HG02588 (cell line): Measurements from ENCODE around the gene NEXMIF.
A peak's percentile ranks its signal among the peaks of the same experiment; 100 is the strongest.
"Not testable (repeated sequence)": the region's sequence is repeated elsewhere in the genome, so short reads cannot be mapped to it uniquely, and the experiment has no call there.

Experiments
- ATAC-seq: cut with Tn5 transposase; IDR thresholded peaks from one replicate; pipeline ENCODE4 v1.9.1; 2021; ENCODE audit warnings: mild to moderate bottlenecking, moderate library complexity; ENCODE audit not compliant: unreplicated experiment

NEXMIF gene

GRCh38 chrX:74925225-74926088 lies at the start of gene NEXMIF:
Gene NEXMIF (minus strand): TSS chrX:74925452.
- ATAC-seq, result peak; percentile 59

- not testable (repeated sequence) for ATAC-seq
Observed at GRCh38 chrX:74961962-74962361, 36.7 kb upstream of the NEXMIF start.

DNA sequence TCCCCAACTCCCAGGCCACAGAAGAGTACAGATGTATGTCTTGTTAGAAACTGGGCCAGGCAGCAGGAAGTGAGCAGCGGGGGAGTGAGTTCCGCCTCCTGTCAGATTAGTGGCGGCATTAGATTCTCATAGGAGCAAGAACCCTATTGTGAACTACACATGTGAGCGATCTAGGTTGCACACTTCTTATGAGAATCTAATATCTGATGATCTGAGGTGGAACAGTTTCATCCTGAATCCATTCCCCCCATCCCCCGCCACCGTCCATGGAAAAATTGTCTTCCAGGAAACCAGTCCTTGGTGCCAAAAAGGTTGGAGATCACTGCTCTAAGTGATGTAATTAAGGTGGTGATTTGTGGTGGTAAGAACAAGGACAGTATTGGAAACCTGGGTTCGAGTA lies 24.5 kb upstream of the NEXMIF start:
- no peak for ATAC-seq

DNA sequence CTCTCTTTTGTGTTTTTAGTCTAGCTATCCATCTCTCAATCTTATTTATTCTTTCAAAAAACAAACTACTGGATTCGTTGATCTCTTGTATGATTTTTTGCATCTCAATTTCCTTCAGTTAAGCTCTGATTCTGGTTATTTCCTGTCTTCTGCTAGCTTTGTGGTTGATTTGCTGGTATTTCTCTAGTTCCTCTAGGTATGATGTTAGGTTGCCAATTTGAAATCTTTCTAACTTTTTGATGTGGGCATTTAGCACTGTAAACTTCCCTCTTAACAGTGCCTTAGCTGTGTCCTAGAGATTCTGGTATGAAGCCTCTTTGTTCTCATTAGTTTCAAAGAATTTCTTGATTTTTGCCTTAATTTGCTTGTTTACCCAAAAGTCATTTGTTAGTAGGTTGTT lies 15.2 kb upstream of the NEXMIF start:
- no peak for ATAC-seq

GRCh38 chrX:74931214-74931613 lies 6.0 kb upstream of the NEXMIF start:
- ATAC-seq, result no peak

DNA sequence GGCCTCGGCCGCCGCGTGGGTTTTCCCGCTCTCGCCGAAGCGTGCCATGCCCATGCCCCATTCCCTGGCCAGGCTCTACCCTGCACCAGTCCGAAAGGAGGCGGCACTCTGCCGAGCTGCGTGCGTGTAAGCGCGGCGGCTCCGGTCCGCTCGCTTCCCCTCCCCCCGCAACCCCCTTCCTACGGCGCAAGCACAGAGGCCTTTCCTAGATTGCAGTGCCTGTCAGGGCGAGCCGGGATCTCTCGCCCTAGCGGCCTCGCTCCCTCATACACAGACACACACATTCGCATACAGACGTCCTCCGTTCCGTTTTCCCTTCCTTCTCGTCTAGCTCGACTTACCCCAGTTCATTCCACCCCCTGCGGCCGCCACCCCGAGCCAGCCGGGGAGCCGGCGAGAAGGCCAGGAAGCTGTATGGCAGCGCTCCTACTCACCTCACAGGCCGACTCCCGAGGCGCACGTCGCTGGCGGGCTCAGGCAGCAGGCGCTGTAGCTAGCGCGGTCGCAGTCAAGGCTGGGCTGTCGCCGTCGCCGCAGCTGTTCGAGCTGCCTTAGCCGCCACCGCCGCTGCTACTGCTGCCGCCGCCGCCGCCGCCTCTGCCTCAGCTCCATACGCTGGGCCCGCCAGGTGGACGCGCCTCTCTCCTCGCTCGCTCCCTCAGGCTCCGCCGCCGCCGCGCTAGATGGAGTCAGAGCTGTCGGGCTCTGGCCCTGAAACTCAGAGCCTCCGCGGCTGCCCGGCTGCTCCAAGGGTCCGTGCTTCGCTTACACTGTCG lies 615 bp downstream of the NEXMIF start:
- peak; percentile 43 for ATAC-seq

GRCh38 chrX:74923942-74924448 lies 1.3 kb downstream of the NEXMIF start:
- no peak for ATAC-seq

GRCh38 chrX:74922922-74923543 lies 2.2 kb downstream of the NEXMIF start:
- ATAC-seq, result peak; percentile 67

DNA sequence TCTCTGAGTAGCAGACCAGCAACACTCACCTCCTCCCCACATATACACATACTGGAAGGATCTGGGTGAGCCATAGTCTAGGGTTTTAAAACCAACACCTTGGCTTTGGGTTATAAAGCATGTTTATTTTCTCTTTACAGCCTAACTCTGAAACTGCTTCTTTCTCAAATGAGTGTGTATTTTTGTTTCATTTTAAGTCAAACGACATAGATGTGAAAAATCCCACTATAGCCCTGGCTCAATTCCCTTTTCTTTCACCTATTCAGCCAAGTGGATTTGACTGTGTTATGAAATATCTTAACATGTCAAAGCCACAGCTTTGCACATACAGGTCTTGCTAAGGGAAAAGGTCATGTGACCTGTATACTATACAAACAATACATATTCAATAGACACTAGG lies 13.8 kb downstream of the NEXMIF start:
- peak; percentile 71 for ATAC-seq

DNA sequence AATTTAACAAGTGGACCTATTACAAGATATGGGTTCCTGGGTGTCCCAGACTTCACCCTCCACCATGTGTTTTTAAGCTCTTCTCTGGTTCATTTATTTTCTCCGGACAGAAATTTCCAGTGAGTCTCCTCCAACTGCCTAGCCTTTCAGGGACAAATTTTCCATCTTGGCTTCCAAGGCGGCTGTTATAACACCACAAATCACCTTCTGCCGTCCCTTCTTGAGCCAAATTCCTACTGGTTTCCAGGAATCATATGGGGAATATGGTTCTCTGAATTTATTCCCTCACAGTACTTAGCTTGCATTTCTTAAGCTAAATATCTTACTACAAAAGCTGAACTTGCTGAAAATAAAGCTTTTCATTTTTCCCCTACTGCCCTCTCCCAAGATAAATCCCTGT lies 18.8 kb downstream of the NEXMIF start:
- ATAC-seq, result no peak

GRCh38 chrX:74902806-74903205 lies 22.4 kb downstream of the NEXMIF start:
- ATAC-seq, result no peak

- ATAC-seq, result no peak
Observed at GRCh38 chrX:74892561-74892960, 32.7 kb downstream of the NEXMIF start.

GRCh38 chrX:74890676-74891430 lies 34.4 kb downstream of the NEXMIF start:
- ATAC-seq, result peak; percentile 94

GRCh38 chrX:74882383-74882782 lies 42.9 kb downstream of the NEXMIF start:
- ATAC-seq, result not testable (repeated sequence)

- no peak for ATAC-seq
Observed at GRCh38 chrX:74865725-74866124, 59.5 kb downstream of the NEXMIF start.

- no peak for ATAC-seq
Observed at GRCh38 chrX:74853255-74853654, 72.0 kb downstream of the NEXMIF start.

GRCh38 chrX:74835566-74835965 lies 89.7 kb downstream of the NEXMIF start:
- ATAC-seq, result no peak

DNA sequence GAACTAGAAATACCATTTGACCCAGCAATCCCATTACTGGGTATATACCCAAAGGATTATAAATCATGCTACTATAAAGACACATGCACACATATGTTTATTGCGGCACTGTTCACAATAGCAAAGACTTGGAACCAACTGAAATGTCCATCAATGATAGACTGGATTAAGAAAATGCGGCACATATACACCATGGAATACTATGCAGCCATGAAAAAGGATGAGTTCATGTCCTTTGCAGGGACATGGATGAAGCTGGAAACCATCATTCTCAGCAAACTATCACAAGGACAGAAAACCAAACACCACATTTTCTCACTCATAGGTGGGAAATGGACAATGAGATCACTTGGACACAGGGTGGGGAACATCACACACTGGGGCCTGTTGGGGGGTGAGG lies 105.5 kb downstream of the NEXMIF start:
- ATAC-seq, result not testable (repeated sequence)

GRCh38 chrX:74814681-74815080 lies 110.6 kb downstream of the NEXMIF start:
- no peak for ATAC-seq

- ATAC-seq, result no peak
Observed at GRCh38 chrX:74804574-74804973, 120.7 kb downstream of the NEXMIF start.

GRCh38 chrX:74800062-74800461 lies 125.2 kb downstream of the NEXMIF start:
- ATAC-seq, result no peak
